Activated CD8-positive, alpha-beta T cell treated with anti-CD3 and anti-CD28 coated beads, Interleukin-2, amount 10 ng/mL, durations not matched to agents 7 days and 5 days (primary cell): ENCODE data around the gene AMOTL2. TPM values are rescaled to one million over a fixed set of nuclear protein-coding genes. Genes with fewer than 3 reads are reported as not detected.
A peak's percentile ranks its signal among the peaks of the same experiment; 100 is the strongest.

Experiments
- ATAC-seq: fragments of 150-1000 bp; cut with Tn5 transposase; one replicate; pipeline ENCODE4 v1.10.0; 2021; ENCODE audit warnings: moderate library complexity
- CTCF ChIA-PET: fragments of 350-600 bp; sonication (Branson Sonifier 250); formaldehyde crosslinking; loops from one replicate; lab custom pipeline; 2021; ENCODE audit warnings: antibody characterized with exemption; lab: Charles Lee
- POLR2A ChIA-PET: fragments of 350-600 bp; sonication (Branson Sonifier 250); formaldehyde crosslinking; loops from one replicate; lab custom pipeline; 2021; ENCODE audit warnings: antibody characterized with exemption; lab: Charles Lee
- DNase-seq: peaks from one replicate; pipeline ENCODE4 v3.0.0-alpha.2; 2020
- H3K27ac Mint-ChIP-seq: one replicate; pipeline ENCODE4 v1.8.0; 2021; ENCODE audit warnings: mild to moderate bottlenecking, mixed read lengths
- H3K27me3 Mint-ChIP-seq: one replicate; pipeline ENCODE4 v1.8.0; 2021; ENCODE audit warnings: low read depth, mixed read lengths
- H3K36me3 Mint-ChIP-seq: one replicate; pipeline ENCODE4 v1.8.0; 2021; ENCODE audit warnings: low read depth, mixed read lengths
- H3K4me1 Mint-ChIP-seq: one replicate; pipeline ENCODE4 v1.8.0; 2021; ENCODE audit warnings: low read depth, mixed read lengths
- H3K4me3 Mint-ChIP-seq: one replicate; pipeline ENCODE4 v1.8.0; 2021; ENCODE audit warnings: mild to moderate bottlenecking, mixed read lengths
- H3K9me3 Mint-ChIP-seq: one replicate; pipeline ENCODE4 v1.8.0; 2022; ENCODE audit warnings: mixed read lengths; ENCODE audit not compliant: insufficient read depth
- total RNA-seq, 2 experiments: library from RNA; stranded (reverse); gene quantifications; one replicate each; pipeline ENCODE4 v1.2.3, GENCODE V29; 2021

Gene AMOTL2
- total RNA-seq = not detected

- peaks cover 49% of the 10 kb centered on the region for H3K27me3 Mint-ChIP-seq
Observed at GRCh38 chr3:134374105-134374790, at the start of gene AMOTL2. TSS of gene AMOTL2 (minus strand) at chr3:134374447. CDS start at chr3:134371433, 3,014 bp downstream.

GRCh38 chr3:134423153-134423552 is 48.9 kb upstream of the AMOTL2 start:
- ChIA-PET POLR2A (no interaction called here), CTCF (no interaction called here)
- H3K9me3 Mint-ChIP-seq = no peaks in the 10 kb centered on the region
- DNase-seq (no peak), ATAC-seq (no peak)
- peaks cover 12% of the 10 kb centered on the region for H3K27me3 Mint-ChIP-seq
- H3K4me3 Mint-ChIP-seq = no peak overlapping the region
- no peaks in the 10 kb centered on the region for H3K4me1 Mint-ChIP-seq
- no peaks in the 10 kb centered on the region for H3K36me3 Mint-ChIP-seq
- H3K27ac Mint-ChIP-seq = no peak overlapping the region

More at GRCh38 chr3:134374105-134374790, at the start of gene AMOTL2:
- peak; percentile 29 for DNase-seq
- ChIA-PET POLR2A (no interaction called here), CTCF (interaction anchor here (1.3 kb wide), 1 partner anchor 161 kb away, joined by 4 read pairs; no protein-coding TSS in a partner anchor)
- H3K9me3 Mint-ChIP-seq = no peaks in the 10 kb centered on the region
- peaks cover 10% of the 10 kb centered on the region for H3K4me1 Mint-ChIP-seq
- H3K4me3 Mint-ChIP-seq = peak within 1 kb of the TSS; percentile 60
- ATAC-seq = peak; percentile 75
- H3K27ac Mint-ChIP-seq = no peak within 1 kb of the TSS
- H3K36me3 Mint-ChIP-seq = no peaks in the 10 kb centered on the region

GRCh38 chr3:134419960-134420321 is 45.7 kb upstream of the AMOTL2 start:
- no peak overlapping the region for H3K4me3 Mint-ChIP-seq
- peaks cover 1% of the 10 kb centered on the region for H3K9me3 Mint-ChIP-seq
- peaks cover 12% of the 10 kb centered on the region for H3K27me3 Mint-ChIP-seq
- H3K36me3 Mint-ChIP-seq = no peaks in the 10 kb centered on the region
- no peak for DNase-seq
- H3K27ac Mint-ChIP-seq = no peak overlapping the region
- no peaks in the 10 kb centered on the region for H3K4me1 Mint-ChIP-seq
- ChIA-PET CTCF (no interaction called here), POLR2A (no interaction called here)
- no peak for ATAC-seq

GRCh38 chr3:134419214-134419959 is 45.1 kb upstream of the AMOTL2 start:
- ChIA-PET CTCF (no interaction called here), POLR2A (no interaction called here)
- Mint-ChIP-seq H3K27me3 (peaks cover 14% of the 10 kb centered on the region), H3K36me3 (no peaks in the 10 kb centered on the region), H3K27ac (no peak overlapping the region), H3K4me1 (no peaks in the 10 kb centered on the region), H3K9me3 (peaks cover 3% of the 10 kb centered on the region), H3K4me3 (no peak overlapping the region)
- no peak for DNase-seq
- no peak for ATAC-seq

- H3K4me1 Mint-ChIP-seq = no peaks in the 10 kb centered on the region
- CTCF ChIA-PET = no interaction called here
- H3K9me3 Mint-ChIP-seq = no peaks in the 10 kb centered on the region
- H3K4me3 Mint-ChIP-seq = no peak overlapping the region
- DNase-seq (no peak), ATAC-seq (no peak)
- no peaks in the 10 kb centered on the region for H3K36me3 Mint-ChIP-seq
- H3K27ac Mint-ChIP-seq = no peak overlapping the region
- POLR2A ChIA-PET = no interaction called here
- H3K27me3 Mint-ChIP-seq = peaks cover 63% of the 10 kb centered on the region
Observed at GRCh38 chr3:134409041-134409440, 34.8 kb upstream of the AMOTL2 start.

- H3K27me3 Mint-ChIP-seq = peaks cover 68% of the 10 kb centered on the region
- no peak for ATAC-seq
- no peak for DNase-seq
Observed at GRCh38 chr3:134407239-134407625, 33.0 kb upstream of the AMOTL2 start.

GRCh38 chr3:134406331-134407238 is 32.3 kb upstream of the AMOTL2 start:
- no peak overlapping the region for H3K4me3 Mint-ChIP-seq
- H3K9me3 Mint-ChIP-seq = no peaks in the 10 kb centered on the region
- DNase-seq (no peak), ATAC-seq (no peak)
- no peaks in the 10 kb centered on the region for H3K4me1 Mint-ChIP-seq
- no peaks in the 10 kb centered on the region for H3K36me3 Mint-ChIP-seq
- ChIA-PET POLR2A (no interaction called here), CTCF (interaction anchor here (1.0 kb wide), 1 partner anchor 14 kb away, joined by 3 read pairs; no protein-coding TSS in a partner anchor)
- peaks cover 66% of the 10 kb centered on the region for H3K27me3 Mint-ChIP-seq
- no peak overlapping the region for H3K27ac Mint-ChIP-seq

More at GRCh38 chr3:134407239-134407625, 33.0 kb upstream of the AMOTL2 start:
- Mint-ChIP-seq H3K4me1 (no peaks in the 10 kb centered on the region), H3K36me3 (no peaks in the 10 kb centered on the region), H3K9me3 (no peaks in the 10 kb centered on the region), H3K27ac (no peak overlapping the region), H3K4me3 (no peak overlapping the region)
- POLR2A ChIA-PET = no interaction called here
- CTCF ChIA-PET = no interaction called here

GRCh38 chr3:134404366-134404885 is 30.2 kb upstream of the AMOTL2 start:
- DNase-seq = no peak
- POLR2A ChIA-PET = no interaction called here

GRCh38 chr3:134397755-134398154 is 23.5 kb upstream of the AMOTL2 start:
- H3K36me3 Mint-ChIP-seq = no peaks in the 10 kb centered on the region
- H3K27ac Mint-ChIP-seq = no peak overlapping the region
- no peaks in the 10 kb centered on the region for H3K4me1 Mint-ChIP-seq
- no peak overlapping the region for H3K4me3 Mint-ChIP-seq
- ChIA-PET CTCF (no interaction called here), POLR2A (no interaction called here)
- ATAC-seq (no peak), DNase-seq (no peak)
- H3K27me3 Mint-ChIP-seq = peaks cover 37% of the 10 kb centered on the region
- H3K9me3 Mint-ChIP-seq = no peaks in the 10 kb centered on the region

More at GRCh38 chr3:134404366-134404885, 30.2 kb upstream of the AMOTL2 start:
- no peak overlapping the region for H3K4me3 Mint-ChIP-seq
- H3K27me3 Mint-ChIP-seq = peaks cover 68% of the 10 kb centered on the region
- H3K36me3 Mint-ChIP-seq = no peaks in the 10 kb centered on the region
- H3K9me3 Mint-ChIP-seq = no peaks in the 10 kb centered on the region
- ATAC-seq = no peak
- CTCF ChIA-PET = no interaction called here
- no peak overlapping the region for H3K27ac Mint-ChIP-seq
- H3K4me1 Mint-ChIP-seq = no peaks in the 10 kb centered on the region

- H3K4me3 Mint-ChIP-seq = no peak overlapping the region
- no peaks in the 10 kb centered on the region for H3K9me3 Mint-ChIP-seq
- no peaks in the 10 kb centered on the region for H3K4me1 Mint-ChIP-seq
- H3K27ac Mint-ChIP-seq = no peak overlapping the region
- ChIA-PET POLR2A (no interaction called here), CTCF (no interaction called here)
- H3K27me3 Mint-ChIP-seq = peaks cover 27% of the 10 kb centered on the region
- DNase-seq = no peak
- no peak for ATAC-seq
- H3K36me3 Mint-ChIP-seq = no peaks in the 10 kb centered on the region
Observed at GRCh38 chr3:134395103-134395502, 20.9 kb upstream of the AMOTL2 start.

- DNase-seq (no peak), ATAC-seq (no peak)
- ChIA-PET CTCF (no interaction called here), POLR2A (no interaction called here)
- peaks cover 27% of the 10 kb centered on the region for H3K27me3 Mint-ChIP-seq
- H3K27ac Mint-ChIP-seq = no peak overlapping the region
- H3K9me3 Mint-ChIP-seq = no peaks in the 10 kb centered on the region
- H3K4me3 Mint-ChIP-seq = no peak overlapping the region
- H3K4me1 Mint-ChIP-seq = no peaks in the 10 kb centered on the region
- no peaks in the 10 kb centered on the region for H3K36me3 Mint-ChIP-seq
Observed at GRCh38 chr3:134394380-134394779, 20.1 kb upstream of the AMOTL2 start.
